ENCODE measurements around the gene OR52K1. TPM values are rescaled to one million over a fixed set of nuclear protein-coding genes. Genes with fewer than 3 reads are reported as not detected.

OR52K1 gene
- total RNA-seq = not detected in 2 replicates

DNA sequence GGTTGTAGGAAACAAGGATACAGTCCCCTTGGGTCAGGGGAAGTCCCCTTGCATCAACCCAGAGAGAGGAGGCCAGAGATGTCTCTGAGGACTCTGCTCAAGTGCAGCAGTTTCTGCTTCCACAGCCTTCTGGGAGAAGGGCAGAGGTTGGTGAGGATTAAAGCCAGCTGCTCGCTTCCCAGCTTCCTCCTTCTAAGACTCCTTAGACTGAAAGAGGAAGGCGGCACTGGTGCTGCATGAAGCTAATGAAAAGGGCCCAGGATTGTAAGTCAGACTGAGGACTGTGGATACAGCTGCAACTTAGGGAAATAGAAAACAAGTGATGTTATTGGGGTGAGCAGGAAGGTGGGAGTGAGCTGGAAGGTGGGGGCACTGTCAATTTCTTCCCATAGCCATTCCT lies at the start of gene OR52K1:
OR52K1 (plus strand) TSS at position 202 of the 400 bp plus-strand sequence. CDS start 6,255 bp downstream, outside the sequence.
- Histone ChIP-seq H3K79me2 (ENCODE audit: insufficient read depth, low read length) (no peaks in the 10 kb centered on the region), H3K9me3 (ENCODE audit: low read depth, low read length) (no peaks in the 10 kb centered on the region), H3K4me3 (ENCODE audit: insufficient read depth, low read length) (no peak within 1 kb of the TSS), H3K4me2 (ENCODE audit: insufficient read depth, low read length) (no peak within 1 kb of the TSS), H3K4me1 (ENCODE audit: insufficient read depth, low read length) (peaks cover 5% of the 10 kb centered on the region), H4K20me1 (ENCODE audit: insufficient read depth, low read length) (no peaks in the 10 kb centered on the region), H3K27ac (ENCODE audit: low read depth, low read length) (no peak within 1 kb of the TSS), H2AFZ (ENCODE audit: low read length) (no peak within 1 kb of the TSS), H3K36me3 (ENCODE audit: insufficient read depth, low read length) (no peaks in the 10 kb centered on the region), H3K27me3 (ENCODE audit: insufficient read depth, low read length) (no peaks in the 10 kb centered on the region)
- no peak for DNase-seq (ENCODE audit: insufficient read length, low spot score, missing footprints)
- TF ChIP-seq, protein P1, sequence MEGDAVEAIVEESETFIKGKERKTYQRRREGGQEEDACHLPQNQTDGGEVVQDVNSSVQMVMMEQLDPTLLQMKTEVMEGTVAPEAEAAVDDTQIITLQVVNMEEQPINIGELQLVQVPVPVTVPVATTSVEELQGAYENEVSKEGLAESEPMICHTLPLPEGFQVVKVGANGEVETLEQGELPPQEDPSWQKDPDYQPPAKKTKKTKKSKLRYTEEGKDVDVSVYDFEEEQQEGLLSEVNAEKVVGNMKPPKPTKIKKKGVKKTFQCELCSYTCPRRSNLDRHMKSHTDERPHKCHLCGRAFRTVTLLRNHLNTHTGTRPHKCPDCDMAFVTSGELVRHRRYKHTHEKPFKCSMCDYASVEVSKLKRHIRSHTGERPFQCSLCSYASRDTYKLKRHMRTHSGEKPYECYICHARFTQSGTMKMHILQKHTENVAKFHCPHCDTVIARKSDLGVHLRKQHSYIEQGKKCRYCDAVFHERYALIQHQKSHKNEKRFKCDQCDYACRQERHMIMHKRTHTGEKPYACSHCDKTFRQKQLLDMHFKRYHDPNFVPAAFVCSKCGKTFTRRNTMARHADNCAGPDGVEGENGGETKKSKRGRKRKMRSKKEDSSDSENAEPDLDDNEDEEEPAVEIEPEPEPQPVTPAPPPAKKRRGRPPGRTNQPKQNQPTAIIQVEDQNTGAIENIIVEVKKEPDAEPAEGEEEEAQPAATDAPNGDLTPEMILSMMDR (IDR thresholded peaks at IDR 0.05; ENCODE audit: extremely low read depth, low read depth, low read length) = no peak

GRCh38 chr11:4433856-4434255 lies 48.6 kb upstream of the OR52K1 start:
- TF ChIP-seq, protein P1 (IDR thresholded peaks at IDR 0.05; ENCODE audit: extremely low read depth, low read depth, low read length) = no peak
- Histone ChIP-seq H2AFZ (ENCODE audit: low read length) (no peak overlapping the region), H4K20me1 (ENCODE audit: insufficient read depth, low read length) (no peaks in the 10 kb centered on the region), H3K4me3 (ENCODE audit: insufficient read depth, low read length) (no peak overlapping the region), H3K79me2 (ENCODE audit: insufficient read depth, low read length) (no peaks in the 10 kb centered on the region), H3K4me1 (ENCODE audit: insufficient read depth, low read length) (no peaks in the 10 kb centered on the region), H3K4me2 (ENCODE audit: insufficient read depth, low read length) (no peak overlapping the region), H3K9me3 (ENCODE audit: low read depth, low read length) (no peaks in the 10 kb centered on the region), H3K36me3 (ENCODE audit: insufficient read depth, low read length) (no peaks in the 10 kb centered on the region), H3K27me3 (ENCODE audit: insufficient read depth, low read length) (no peaks in the 10 kb centered on the region), H3K27ac (ENCODE audit: low read depth, low read length) (no peak overlapping the region)
- no peak for DNase-seq (ENCODE audit: insufficient read length, low spot score, missing footprints)

DNA sequence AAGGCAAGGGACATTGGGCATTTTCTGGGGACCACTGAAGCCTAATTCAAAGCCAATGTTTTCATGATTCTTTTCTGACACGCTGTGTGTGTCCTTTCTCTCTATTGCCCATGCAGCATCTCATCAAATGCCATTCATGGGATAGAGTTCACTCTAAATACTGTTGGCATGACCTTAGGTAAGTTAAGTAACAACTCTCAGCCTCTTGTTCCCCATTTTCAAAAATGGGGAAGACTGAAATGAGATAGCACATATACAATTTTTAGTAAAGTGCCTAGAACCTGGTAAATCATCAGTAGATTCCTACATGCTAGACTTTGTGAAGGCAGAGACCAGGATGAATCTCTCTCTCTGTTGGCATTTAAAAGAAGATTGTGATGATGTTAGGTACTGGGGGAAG lies 46.0 kb upstream of the OR52K1 start:
- Histone ChIP-seq H3K4me1 (ENCODE audit: insufficient read depth, low read length) (no peaks in the 10 kb centered on the region), H3K9me3 (ENCODE audit: low read depth, low read length) (no peaks in the 10 kb centered on the region), H3K4me3 (ENCODE audit: insufficient read depth, low read length) (no peak overlapping the region), H3K79me2 (ENCODE audit: insufficient read depth, low read length) (no peaks in the 10 kb centered on the region), H3K36me3 (ENCODE audit: insufficient read depth, low read length) (no peaks in the 10 kb centered on the region), H4K20me1 (ENCODE audit: insufficient read depth, low read length) (no peaks in the 10 kb centered on the region), H3K27ac (ENCODE audit: low read depth, low read length) (no peak overlapping the region), H3K27me3 (ENCODE audit: insufficient read depth, low read length) (no peaks in the 10 kb centered on the region), H3K4me2 (ENCODE audit: insufficient read depth, low read length) (no peak overlapping the region), H2AFZ (ENCODE audit: low read length) (no peak overlapping the region)
- no peak for DNase-seq (ENCODE audit: insufficient read length, low spot score, missing footprints)
- TF ChIP-seq, protein P1 (IDR thresholded peaks at IDR 0.05; ENCODE audit: extremely low read depth, low read depth, low read length) = no peak

DNA sequence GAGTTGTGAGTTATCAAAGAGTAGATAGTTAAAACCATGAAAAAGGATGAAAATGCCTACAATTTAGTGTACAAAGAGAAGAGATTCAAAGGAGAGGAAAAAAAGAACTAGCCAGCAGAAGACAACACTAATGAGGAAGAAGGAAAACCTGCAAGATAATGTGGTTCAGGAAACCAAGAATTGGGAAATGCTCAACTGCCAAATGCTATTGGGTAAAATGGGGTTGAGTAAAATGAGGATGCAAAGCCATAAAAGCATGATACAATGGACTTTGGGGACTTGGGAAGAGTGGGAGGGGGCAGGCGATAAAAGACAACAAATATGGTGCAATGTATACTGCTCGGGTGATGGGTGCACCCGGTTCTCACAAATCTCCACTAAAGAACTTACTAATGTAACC lies 40.9 kb upstream of the OR52K1 start:
- no peaks in the 10 kb centered on the region for H3K79me2 ChIP-seq (ENCODE audit: insufficient read depth, low read length)
- H3K27me3 ChIP-seq (ENCODE audit: insufficient read depth, low read length) = no peaks in the 10 kb centered on the region
- no peaks in the 10 kb centered on the region for H3K4me1 ChIP-seq (ENCODE audit: insufficient read depth, low read length)
- H3K9me3 ChIP-seq (ENCODE audit: low read depth, low read length) = no peaks in the 10 kb centered on the region
- no peaks in the 10 kb centered on the region for H4K20me1 ChIP-seq (ENCODE audit: insufficient read depth, low read length)
- H2AFZ ChIP-seq (ENCODE audit: low read length) = no peak overlapping the region
- DNase-seq (ENCODE audit: insufficient read length, low spot score, missing footprints) = no peak
- no peak overlapping the region for H3K4me3 ChIP-seq (ENCODE audit: insufficient read depth, low read length)
- H3K27ac ChIP-seq (ENCODE audit: low read depth, low read length) = no peak overlapping the region
- no peaks in the 10 kb centered on the region for H3K36me3 ChIP-seq (ENCODE audit: insufficient read depth, low read length)
- no peak overlapping the region for H3K4me2 ChIP-seq (ENCODE audit: insufficient read depth, low read length)
- TF ChIP-seq, protein P1 (IDR thresholded peaks at IDR 0.05; ENCODE audit: extremely low read depth, low read depth, low read length) = no peak
